Esophagus squamous epithelium (tissue), 5 donors: ENCODE data around the gene DCTN2. TPM values are rescaled to one million over a fixed set of nuclear protein-coding genes. Genes with fewer than 3 reads are reported as not detected.
"Not testable (repeated sequence)": the region's sequence is repeated elsewhere in the genome, so short reads cannot be mapped to it uniquely, and the experiment has no call there.

Experiments
- DNase-seq: peaks from one replicate; lab custom pipeline; 2025; lab: John Stamatoyannopoulos, UW
- H3K27ac ChIP-seq, 4 donors: fragments of 200-600 bp; sonication (generic); one replicate each; pipeline ENCODE4 v1.5.1; 2016 to 2019; ENCODE audit warnings: mild to moderate bottlenecking in 1 of 4
- H3K27me3 ChIP-seq, 4 donors: fragments of 200-600 bp; sonication (generic); 1 replicate in 3 of 4; 2 replicates in 1 of 4; pipeline versions ENCODE4 v1.5.1 to v1.6.0; 2017 to 2021; ENCODE audit warnings: antibody characterized with exemption in 1 of 4
- H3K36me3 ChIP-seq, 3 donors: fragments of 200-600 bp; sonication (generic); one replicate each; pipeline ENCODE4 v1.5.1; 2016 to 2019
- H3K4me1 ChIP-seq, 3 donors: fragments of 200-600 bp; sonication (generic); one replicate each; pipeline ENCODE4 v1.5.1; 2017 to 2019
- H3K4me3 ChIP-seq, 4 donors: fragments of 200-600 bp; sonication (generic); 1 replicate in 3 of 4; 2 replicates in 1 of 4; pipeline ENCODE4 v1.5.1; 2016 to 2019; ENCODE audit warnings: mild to moderate bottlenecking in 2 of 4, moderate library complexity in 1 of 4
- H3K9me3 ChIP-seq, 3 donors: fragments of 200-600 bp; sonication (generic); one replicate each; pipeline ENCODE4 v1.5.1; 2016 to 2019
- POLR2A ChIP-seq, 4 donors: fragments of 450-650 bp; IDR thresholded peaks; one replicate each; pipeline ENCODE4 v1.6.1; 2017; ENCODE audit warnings: antibody characterized with exemption in 4 of 4, mild to moderate bottlenecking in 4 of 4, moderate library complexity in 3 of 4
- WGBS, 2 donors: methylation state at CpG; one replicate each; pipeline ENCODE4 v1.1.5; 2018; 5-methylcytosine and 5-hydroxymethylcytosine counted together
- intact Hi-C: fragments of 100-400 bp; cut with DNase I; formaldehyde crosslinking; loops from one replicate; pipeline ENCODE4 v1.15.0; 2022
- total RNA-seq, 4 donors: library from RNA; depleted of rRNA; stranded (reverse); fragments of >200 nt; gene quantifications; one replicate each; pipeline ENCODE4 v1.1.0, GENCODE V29; 2016
- TF ChIP-seq, protein P1 (sequence below), 6 experiments: fragments of 450-650 bp in 4 of 6; fragments of 200-600 bp in 2 of 6; sonication (generic) in 2 of 6; IDR thresholded peaks; one replicate each; pipeline ENCODE4 v1.5.1; 2016 to 2019; ENCODE audit warnings: antibody characterized with exemption in 6 of 6, mild to moderate bottlenecking in 4 of 6, moderate library complexity in 4 of 6
- donor health status: DM: yes; HTN: yes; CAD: no.

The DCTN2 gene
- total RNA-seq, 4 donors from 2014 or later = 122 to 175 (median 159) TPM

GRCh38 chr12:57511161-57511560 is 35.8 kb downstream of the DCTN2 start:
- peaks cover 9 to 78% (median 30%) of the 10 kb centered on the region in 3 donors for H3K36me3 ChIP-seq
- WGBS, 2 donors = 88 to 100% methylated on average over 2 to 4 of the region's 4 CpGs
- DNase-seq = no peak
- no peaks in the 10 kb centered on the region for H3K27me3 ChIP-seq
- H3K4me1 ChIP-seq = peaks cover 0 to 30% (median 0%) of the 10 kb centered on the region in 3 donors
- no peaks in the 10 kb centered on the region for H3K9me3 ChIP-seq
- H3K27ac ChIP-seq = no peak overlapping the region
- no peak overlapping the region for H3K4me3 ChIP-seq
- TF ChIP-seq POLR2A (IDR thresholded peaks at IDR 0.05) = no peak
- TF ChIP-seq, protein P1, sequence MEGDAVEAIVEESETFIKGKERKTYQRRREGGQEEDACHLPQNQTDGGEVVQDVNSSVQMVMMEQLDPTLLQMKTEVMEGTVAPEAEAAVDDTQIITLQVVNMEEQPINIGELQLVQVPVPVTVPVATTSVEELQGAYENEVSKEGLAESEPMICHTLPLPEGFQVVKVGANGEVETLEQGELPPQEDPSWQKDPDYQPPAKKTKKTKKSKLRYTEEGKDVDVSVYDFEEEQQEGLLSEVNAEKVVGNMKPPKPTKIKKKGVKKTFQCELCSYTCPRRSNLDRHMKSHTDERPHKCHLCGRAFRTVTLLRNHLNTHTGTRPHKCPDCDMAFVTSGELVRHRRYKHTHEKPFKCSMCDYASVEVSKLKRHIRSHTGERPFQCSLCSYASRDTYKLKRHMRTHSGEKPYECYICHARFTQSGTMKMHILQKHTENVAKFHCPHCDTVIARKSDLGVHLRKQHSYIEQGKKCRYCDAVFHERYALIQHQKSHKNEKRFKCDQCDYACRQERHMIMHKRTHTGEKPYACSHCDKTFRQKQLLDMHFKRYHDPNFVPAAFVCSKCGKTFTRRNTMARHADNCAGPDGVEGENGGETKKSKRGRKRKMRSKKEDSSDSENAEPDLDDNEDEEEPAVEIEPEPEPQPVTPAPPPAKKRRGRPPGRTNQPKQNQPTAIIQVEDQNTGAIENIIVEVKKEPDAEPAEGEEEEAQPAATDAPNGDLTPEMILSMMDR (IDR thresholded peaks at IDR 0.05) = no peak
- intact Hi-C loops = no loop called here

DNA sequence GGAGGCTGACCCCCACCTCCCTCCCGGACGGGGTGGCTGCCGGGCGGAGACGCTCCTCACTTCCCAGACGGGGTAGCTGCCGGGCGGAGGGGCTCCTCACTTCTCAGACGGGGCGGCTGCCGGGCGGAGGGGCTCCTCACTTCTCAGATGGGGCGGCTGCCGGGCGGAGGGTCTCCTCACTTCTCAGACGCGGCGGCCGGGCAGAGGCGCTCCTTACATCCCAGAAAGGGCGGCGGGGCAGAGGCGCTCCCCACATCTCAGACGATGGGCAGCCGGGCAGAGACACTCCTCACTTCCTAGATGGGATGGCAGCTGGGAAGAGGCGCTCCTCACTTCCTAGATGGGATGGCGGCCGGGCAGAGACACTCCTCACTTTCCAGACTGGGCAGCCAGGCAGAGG is 39.2 kb downstream of the DCTN2 start:
- H3K27ac ChIP-seq, H3K27me3 ChIP-seq, H3K9me3 ChIP-seq, H3K4me3 ChIP-seq, intact Hi-C loops, DNase-seq: not testable (repeated sequence)
- no CpG with 5 or more reads among the region's 28 CpGs for WGBS, 2 donors
- peaks cover 5 to 78% (median 30%) of the 10 kb centered on the region in 3 donors for H3K36me3 ChIP-seq
- peaks cover 0 to 17% (median 0%) of the 10 kb centered on the region in 3 donors for H3K4me1 ChIP-seq

DNA sequence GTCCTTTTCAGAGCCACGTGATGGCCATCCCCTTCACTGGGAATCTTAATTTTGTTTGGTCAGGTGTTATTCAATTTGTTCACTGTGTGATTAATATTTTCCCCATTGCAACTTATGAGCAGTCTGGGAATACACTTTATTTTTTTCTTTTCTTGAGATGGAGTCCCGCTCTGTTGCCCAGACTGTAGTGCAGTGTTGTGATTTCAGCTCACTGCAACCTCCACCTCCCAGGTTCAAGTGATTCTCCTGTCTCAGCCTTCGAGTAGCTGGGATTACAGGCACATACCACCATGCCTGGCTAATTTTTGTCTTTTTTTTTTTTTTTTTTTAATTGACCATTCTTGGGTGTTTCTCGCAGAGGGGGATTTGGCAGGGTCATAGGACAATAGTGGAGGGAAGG is 40.5 kb downstream of the DCTN2 start:
- H3K9me3 ChIP-seq, intact Hi-C loops, DNase-seq, H3K27ac ChIP-seq, H3K27me3 ChIP-seq, H3K4me3 ChIP-seq: not testable (repeated sequence)
- peaks cover 5 to 78% (median 20%) of the 10 kb centered on the region in 3 donors for H3K36me3 ChIP-seq
- H3K4me1 ChIP-seq = peaks cover 0 to 17% (median 0%) of the 10 kb centered on the region in 3 donors
- 79 to 92% methylated on average over 3 of the region's 4 CpGs for WGBS, 2 donors

DNA sequence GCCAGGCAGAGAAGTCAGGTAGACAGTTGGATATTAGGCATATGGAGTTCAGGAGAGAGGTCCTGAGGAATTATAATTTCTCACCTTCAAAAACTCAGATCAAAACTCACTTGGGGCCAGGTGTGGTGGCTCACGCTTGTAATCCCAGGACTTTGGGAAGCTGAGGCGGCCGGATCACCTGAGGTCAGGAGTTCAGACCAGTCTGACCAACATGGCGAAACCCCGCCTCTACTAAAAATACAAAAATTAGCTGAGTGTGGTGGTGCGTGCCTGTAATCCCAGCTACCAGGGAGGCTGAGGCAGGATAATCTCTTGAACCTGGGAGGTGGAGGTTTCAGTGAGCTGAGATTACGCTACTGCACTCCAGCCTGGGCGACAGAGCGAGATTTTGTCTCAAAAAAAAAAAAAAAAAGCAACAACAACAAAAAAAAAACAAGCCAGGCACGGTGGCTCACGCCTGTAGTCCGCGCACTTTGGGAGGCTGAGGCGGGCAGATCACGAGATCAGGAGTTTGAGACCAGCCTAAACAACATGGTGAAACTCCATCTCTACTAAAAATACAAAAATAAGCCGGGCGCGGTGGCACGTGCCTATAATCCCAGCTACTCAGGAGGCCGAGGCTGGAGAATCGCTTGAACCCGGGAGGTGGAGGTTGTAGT is 44.6 kb downstream of the DCTN2 start:
- 97% methylated on average over 19 to 20 of the region's 22 CpGs for WGBS, 2 donors
- intact Hi-C loops, H3K4me3 ChIP-seq, H3K27me3 ChIP-seq, H3K4me1 ChIP-seq, H3K9me3 ChIP-seq, DNase-seq, H3K27ac ChIP-seq: not testable (repeated sequence)
- H3K36me3 ChIP-seq = peaks cover 40 to 94% (median 49%) of the 10 kb centered on the region in 3 donors

DNA sequence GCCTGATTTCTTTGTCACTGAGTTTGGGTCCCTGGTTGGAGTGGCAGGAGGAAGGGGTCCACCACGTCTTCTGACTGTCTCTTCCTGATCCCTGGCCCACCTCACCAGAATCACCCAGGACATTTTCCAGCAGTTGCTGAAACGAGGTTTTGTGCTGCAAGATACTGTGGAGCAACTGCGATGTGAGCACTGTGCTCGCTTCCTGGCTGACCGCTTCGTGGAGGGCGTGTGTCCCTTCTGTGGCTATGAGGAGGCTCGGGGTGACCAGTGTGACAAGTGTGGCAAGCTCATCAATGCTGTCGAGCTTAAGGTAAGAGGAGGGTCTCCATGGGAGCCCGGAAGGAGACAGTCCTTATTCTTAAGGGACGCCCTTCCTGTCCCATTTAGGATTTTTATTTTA is 46.8 kb downstream of the DCTN2 start:
- TF ChIP-seq POLR2A (IDR thresholded peaks at IDR 0.05) = no peak
- TF ChIP-seq, protein P1 (IDR thresholded peaks at IDR 0.05) = no peak
- Histone ChIP-seq H3K27ac (no peak overlapping the region), H3K27me3 (no peaks in the 10 kb centered on the region), H3K4me1 (no peaks in the 10 kb centered on the region), H3K36me3 (peaks cover 35 to 100% (median 37%) of the 10 kb centered on the region in 3 donors), H3K4me3 (no peak overlapping the region), H3K9me3 (no peaks in the 10 kb centered on the region)
- intact Hi-C loops = no loop called here
- WGBS, 2 donors = 95 to 96% methylated on average over 11 of the region's 11 CpGs
- DNase-seq = no peak

DNA sequence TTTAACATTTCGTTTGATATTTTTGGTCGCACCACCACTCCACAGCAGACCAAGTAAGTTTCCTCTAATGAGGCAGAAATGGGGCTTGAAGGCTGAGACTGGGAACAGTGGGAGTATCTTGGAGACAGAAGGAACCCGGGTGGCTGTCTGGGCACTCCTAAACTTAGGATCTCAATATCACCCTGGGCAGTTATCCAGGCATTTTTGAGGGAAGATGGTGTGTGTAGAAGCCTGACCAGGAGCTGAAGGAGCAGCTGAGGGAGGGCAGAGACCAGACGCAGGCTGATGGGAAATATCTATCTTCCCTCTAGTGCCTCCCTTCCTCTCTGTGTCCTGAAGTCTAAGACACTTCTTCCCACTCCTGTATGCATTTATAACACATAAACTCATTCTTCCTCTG is 48.4 kb downstream of the DCTN2 start:
- intact Hi-C loops = no loop called here
- H3K4me1 ChIP-seq = no peaks in the 10 kb centered on the region
- H3K27ac ChIP-seq = no peak overlapping the region
- no peaks in the 10 kb centered on the region for H3K27me3 ChIP-seq
- DNase-seq = no peak
- no peak overlapping the region for H3K4me3 ChIP-seq
- H3K9me3 ChIP-seq = no peaks in the 10 kb centered on the region
- TF ChIP-seq, protein P1 (IDR thresholded peaks at IDR 0.05) = no peak
- no peak for TF ChIP-seq POLR2A (IDR thresholded peaks at IDR 0.05)
- 87 to 94% methylated on average over 2 to 3 of the region's 4 CpGs for WGBS, 2 donors
- H3K36me3 ChIP-seq = peaks cover 28 to 94% (median 35%) of the 10 kb centered on the region in 3 donors
